Panc1 (cell line): ENCODE data around the gene MSI2.

Experiments used
- CTCF ChIP-seq: fragments of 450-650 bp; IDR thresholded peaks from 2 replicates; pipeline ENCODE4 v1.5.1; 2017; ENCODE audit warnings: mild to moderate bottlenecking
- POLR2AphosphoS5 ChIP-seq: IDR thresholded peaks from 2 replicates; pipeline ENCODE4 v1.6.1; 2012; ENCODE audit warnings: mild to moderate bottlenecking, low read depth, low read length, moderate library complexity
- TCF7L2 ChIP-seq: IDR thresholded peaks from 2 replicates; pipeline ENCODE4 v1.6.1; 2011; ENCODE audit warnings: mild to moderate bottlenecking, low read depth, low read length, inconsistent platforms

- TF ChIP-seq CTCF (no peak), POLR2AphosphoS5 (no peak), TCF7L2 (no peak)
These were observed 138.1 kb downstream of the MSI2 start for GRCh38 chr17:57394375-57394774.
